Endothelial cell (in vitro differentiated cells): ENCODE measurements around the gene CHRM4. TPM values are rescaled to one million over a fixed set of nuclear protein-coding genes. Genes with fewer than 3 reads are reported as not detected.

Source experiments
- DNase-seq: peaks from one replicate; pipeline ENCODE4 v3.0.0; 2021; ENCODE audit warnings: low spot score
- H3K27ac Mint-ChIP-seq: one replicate; pipeline ENCODE4 v1.8.0; 2021; ENCODE audit warnings: mixed read lengths, inconsistent platforms; ENCODE audit not compliant: unreplicated experiment
- H3K27me3 Mint-ChIP-seq: one replicate; pipeline ENCODE4 v1.8.0; 2021; ENCODE audit warnings: mild to moderate bottlenecking, moderate library complexity, mixed read lengths, inconsistent platforms; ENCODE audit not compliant: unreplicated experiment
- H3K36me3 Mint-ChIP-seq: one replicate; pipeline ENCODE4 v1.8.0; 2021; ENCODE audit warnings: mild to moderate bottlenecking, low read depth, mixed read lengths, inconsistent platforms; ENCODE audit not compliant: unreplicated experiment
- H3K4me1 Mint-ChIP-seq: one replicate; pipeline ENCODE4 v1.8.0; 2021; ENCODE audit warnings: mild to moderate bottlenecking, mixed read lengths, inconsistent platforms; ENCODE audit not compliant: unreplicated experiment
- H3K4me3 Mint-ChIP-seq: one replicate; pipeline ENCODE4 v1.8.0; 2021; ENCODE audit warnings: mild to moderate bottlenecking, mixed read lengths, inconsistent platforms; ENCODE audit not compliant: unreplicated experiment
- H3K9me3 Mint-ChIP-seq: one replicate; pipeline ENCODE4 v1.8.0; 2021; ENCODE audit warnings: mixed read lengths, inconsistent platforms; ENCODE audit not compliant: unreplicated experiment
- CTCF ChIP-seq: fragments of 200-600 bp; sonication (generic); IDR thresholded peaks from one replicate; pipeline ENCODE4 v1.5.0; 2021; ENCODE audit warnings: antibody characterized with exemption; ENCODE audit not compliant: unreplicated experiment
- total RNA-seq: library from RNA; stranded (reverse); fragmentation: NEBNext Ultra II Directional; extraction: Animal tissue kit (Norgen Biotek cat#: 25700); gene quantifications from one replicate; pipeline ENCODE4 v1.2.1, GENCODE V29; 2021; ENCODE audit not compliant: unreplicated experiment

The CHRM4 gene
- total RNA-seq, 1 donor from 2014 or later, result not detected

GRCh38 chr11:46366260-46366659 lies 25.3 kb downstream of the CHRM4 start:
- H3K4me3 Mint-ChIP-seq, result no peak overlapping the region
- peaks cover 12% of the 10 kb centered on the region for H3K36me3 Mint-ChIP-seq
- no peak for TF ChIP-seq CTCF
- no peak overlapping the region for H3K27ac Mint-ChIP-seq
- no peak for DNase-seq
- H3K9me3 Mint-ChIP-seq, result no peaks in the 10 kb centered on the region
- peaks cover 12% of the 10 kb centered on the region for H3K4me1 Mint-ChIP-seq
- peaks cover 15% of the 10 kb centered on the region for H3K27me3 Mint-ChIP-seq

GRCh38 chr11:46364791-46365190 lies 26.8 kb downstream of the CHRM4 start:
- Mint-ChIP-seq H3K9me3 (no peaks in the 10 kb centered on the region), H3K4me3 (peak overlapping the region; percentile 21), H3K27me3 (peaks cover 13% of the 10 kb centered on the region), H3K27ac (peak overlapping the region; percentile 36), H3K4me1 (peaks cover 19% of the 10 kb centered on the region), H3K36me3 (peaks cover 11% of the 10 kb centered on the region)
- TF ChIP-seq CTCF, result no peak
- DNase-seq, result no peak

GRCh38 chr11:46364056-46364455 lies 27.5 kb downstream of the CHRM4 start:
- TF ChIP-seq CTCF, result no peak
- Mint-ChIP-seq H3K4me1 (peaks cover 19% of the 10 kb centered on the region), H3K27ac (peak overlapping the region; percentile 93), H3K9me3 (no peaks in the 10 kb centered on the region), H3K36me3 (peaks cover 11% of the 10 kb centered on the region), H3K27me3 (peaks cover 13% of the 10 kb centered on the region), H3K4me3 (no peak overlapping the region)
- DNase-seq, result no peak

- H3K4me3 Mint-ChIP-seq, result no peak overlapping the region
- peaks cover 8% of the 10 kb centered on the region for H3K36me3 Mint-ChIP-seq
- TF ChIP-seq CTCF, result no peak
- peaks cover 19% of the 10 kb centered on the region for H3K4me1 Mint-ChIP-seq
- H3K9me3 Mint-ChIP-seq, result no peaks in the 10 kb centered on the region
- peak overlapping the region; percentile 99 for H3K27ac Mint-ChIP-seq
- H3K27me3 Mint-ChIP-seq, result peaks cover 11% of the 10 kb centered on the region
- DNase-seq, result no peak
These were observed 28.0 kb downstream of the CHRM4 start for GRCh38 chr11:46363455-46364005.

- H3K36me3 Mint-ChIP-seq, result peaks cover 3% of the 10 kb centered on the region
- H3K4me1 Mint-ChIP-seq, result peaks cover 19% of the 10 kb centered on the region
- peak overlapping the region; percentile 99 for H3K27ac Mint-ChIP-seq
- H3K4me3 Mint-ChIP-seq, result no peak overlapping the region
- H3K27me3 Mint-ChIP-seq, result peaks cover 11% of the 10 kb centered on the region
- peak; percentile 65 for DNase-seq
- no peaks in the 10 kb centered on the region for H3K9me3 Mint-ChIP-seq
- no peak for TF ChIP-seq CTCF
These were observed 28.6 kb downstream of the CHRM4 start for GRCh38 chr11:46363031-46363407.
